K562 (cell line): Measurements from ENCODE around the gene ANAPC2. TPM values are rescaled to one million over a fixed set of nuclear protein-coding genes. Genes with fewer than 3 reads are reported as not detected.

Source experiments
- ATF7 ChIP-seq: fragments of 450-650 bp; IDR thresholded peaks from 2 replicates; pipeline ENCODE4 v1.7.1; 2014; ENCODE audit warnings: mild to moderate bottlenecking, moderate library complexity
- COPS2 ChIP-seq: fragments of 450-650 bp; conservative IDR thresholded peaks from 2 replicates; pipeline ENCODE4 v1.6.1; 2016; ENCODE audit warnings: mild to moderate bottlenecking, moderate library complexity
- CTBP1 ChIP-seq: fragments of 450-650 bp; IDR thresholded peaks from 2 replicates; pipeline ENCODE4 v1.6.1; 2016; ENCODE audit warnings: borderline replicate concordance
- EGR1 ChIP-seq: fragments of 450-650 bp; conservative IDR thresholded peaks from 2 replicates; pipeline ENCODE4 v1.6.1; 2017; ENCODE audit warnings: mild to moderate bottlenecking
- GABPA ChIP-seq: fragments of 200-800 bp; sonication (Bioruptor generic); conservative IDR thresholded peaks from 2 replicates; pipeline ENCODE4 v1.6.1; 2016; ENCODE audit warnings: low read depth, missing genetic modification characterization, missing compliant biosample characterization
- SUPT5H ChIP-seq: fragments of 450-650 bp; IDR thresholded peaks from 2 replicates; pipeline ENCODE4 v1.6.1; 2016
- TBP ChIP-seq: optimal IDR thresholded peaks from 2 replicates; pipeline ENCODE3; 2011; ENCODE audit warnings: low read depth, low read length, improper control_type of control experiment
- ZNF324 ChIP-seq: fragments of 250-450 bp; sonication (Bioruptor Pico); IDR thresholded peaks from 2 replicates; pipeline ENCODE4 v1.4.0; 2020; ENCODE audit warnings: mild to moderate bottlenecking
- polyA plus RNA-seq, 8 experiments: library from polyadenylated mRNA; depleted of rRNA in 4 of 8; stranded (reverse) in 5 of 8; unstranded in 3 of 8; fragments of >200 nt; fragmentation: Nextera tagmentation in 2 of 8; fragmentation: Illumina TruSeq in 1 of 8; extraction: Ambion mirVana in 2 of 8; extraction: Trizol in 1 of 8; gene quantifications; 2 replicates each; pipeline versions ENCODE4 v1.2.1 to v1.2.3, GENCODE V29; 2011 to 2014; ENCODE audit warnings: inconsistent platforms in 1 of 8, missing spikeins in 1 of 8
- total RNA-seq, 7 experiments: library from RNA; depleted of rRNA in 6 of 7; stranded (reverse); fragments of >200 nt in 6 of 7; fragmentation: Illumina TruSeq in 2 of 7; extraction: Trizol in 2 of 7; gene quantifications; 2 replicates each; pipeline versions ENCODE4 v1.2.1 to v1.2.3, GENCODE V29; 2011 to 2021; ENCODE audit warnings: low replicate concordance in 1 of 7
- TF ChIP-seq, protein P1 (sequence below), 3 experiments: fragments of 200-800 bp in 1 of 3; fragments of 250-450 bp in 1 of 3; fragments of 450-650 bp in 1 of 3; sonication (Bioruptor Pico) in 1 of 3; sonication (Bioruptor generic) in 1 of 3; formaldehyde crosslinking in 1 of 3; IDR thresholded peaks; 2 replicates each; pipeline versions ENCODE4 v1.6.1 to v1.8.0; 2016 to 2022; ENCODE audit warnings: mild to moderate bottlenecking in 2 of 3, missing genetic modification characterization in 2 of 3, missing compliant biosample characterization in 1 of 3, moderate library complexity in 1 of 3
- TF ChIP-seq, protein P2 (sequence below), 2 experiments: IDR thresholded peaks; 2 replicates each; pipeline ENCODE4 v1.6.1; 2011; ENCODE audit warnings: borderline replicate concordance in 1 of 2, control low read depth in 1 of 2, low read depth in 1 of 2, low read length in 1 of 2, mild to moderate bottlenecking in 1 of 2, mixed read lengths in 1 of 2, moderate library complexity in 1 of 2; ENCODE audit not compliant: insufficient read depth in 1 of 2, insufficient read length in 1 of 2, poor library complexity in 1 of 2, severe bottlenecking in 1 of 2; ENCODE audit errors: extremely low read depth in 1 of 2
- TF ChIP-seq, protein P3 (sequence below), 2 experiments: fragments of 450-650 bp in 1 of 2; sonication (generic) in 1 of 2; formaldehyde crosslinking in 1 of 2; IDR thresholded peaks; 2 replicates each; pipeline versions ENCODE4 v1.7.1 to v1.9.0; 2016 to 2022; ENCODE audit warnings: inconsistent platforms in 1 of 2, mild to moderate bottlenecking in 1 of 2, missing genetic modification reagents in 1 of 2

Gene ANAPC2
- total and polyA plus RNA-seq, 9 of the 15 experiments (the other 6 are each of a cell fraction or from before 2014, with no cell fraction given) = 0.11 to 56.5 (median 17.1) TPM; not detected in 1

DNA sequence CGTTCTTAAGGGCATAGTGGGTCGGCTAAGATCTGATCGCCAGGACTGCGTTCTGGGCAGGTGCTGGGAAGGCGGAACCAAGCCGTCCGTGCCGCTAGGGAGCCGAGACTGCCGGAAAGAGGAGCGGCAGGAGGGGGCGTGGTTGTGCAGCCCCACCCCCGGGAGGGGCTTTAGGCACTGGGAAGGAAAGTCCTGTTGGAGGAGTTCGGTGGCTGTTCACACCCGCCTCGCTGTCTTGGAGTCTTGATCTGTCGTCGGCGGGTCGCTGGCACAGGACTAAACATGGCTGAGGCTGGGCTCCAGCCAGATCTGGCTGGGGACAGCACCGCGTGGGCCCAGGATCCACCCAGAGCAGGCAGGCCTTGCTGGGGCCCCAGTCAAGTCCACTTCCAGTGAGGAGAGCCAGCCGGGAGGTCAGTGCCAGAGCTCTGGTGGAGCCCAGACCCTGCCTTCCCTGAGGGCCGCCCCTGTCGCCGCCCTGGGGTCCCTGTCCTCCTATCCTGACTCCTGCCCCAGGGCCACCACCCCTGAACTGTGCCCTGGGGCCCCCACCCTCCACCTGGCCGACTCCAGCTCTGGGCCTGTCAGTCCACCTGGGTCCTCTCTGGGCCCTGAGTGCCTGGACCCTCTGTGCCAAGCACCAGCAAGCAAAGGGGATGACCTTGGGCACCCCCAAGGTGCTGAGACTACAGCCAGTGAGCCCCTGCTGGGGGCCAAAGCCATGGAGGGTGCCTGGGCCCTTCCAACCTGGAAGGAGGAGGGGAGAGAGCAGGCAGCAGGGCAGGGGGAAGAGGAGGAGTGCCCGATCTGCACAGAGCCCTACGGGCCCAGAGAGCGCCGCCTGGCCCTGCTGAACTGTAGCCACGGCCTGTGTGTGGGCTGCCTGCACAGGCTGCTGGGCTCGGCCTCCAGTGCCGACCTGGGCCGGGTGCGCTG is 29.2 kb upstream of the ANAPC2 start (continued):
- TF ChIP-seq, protein P1, sequence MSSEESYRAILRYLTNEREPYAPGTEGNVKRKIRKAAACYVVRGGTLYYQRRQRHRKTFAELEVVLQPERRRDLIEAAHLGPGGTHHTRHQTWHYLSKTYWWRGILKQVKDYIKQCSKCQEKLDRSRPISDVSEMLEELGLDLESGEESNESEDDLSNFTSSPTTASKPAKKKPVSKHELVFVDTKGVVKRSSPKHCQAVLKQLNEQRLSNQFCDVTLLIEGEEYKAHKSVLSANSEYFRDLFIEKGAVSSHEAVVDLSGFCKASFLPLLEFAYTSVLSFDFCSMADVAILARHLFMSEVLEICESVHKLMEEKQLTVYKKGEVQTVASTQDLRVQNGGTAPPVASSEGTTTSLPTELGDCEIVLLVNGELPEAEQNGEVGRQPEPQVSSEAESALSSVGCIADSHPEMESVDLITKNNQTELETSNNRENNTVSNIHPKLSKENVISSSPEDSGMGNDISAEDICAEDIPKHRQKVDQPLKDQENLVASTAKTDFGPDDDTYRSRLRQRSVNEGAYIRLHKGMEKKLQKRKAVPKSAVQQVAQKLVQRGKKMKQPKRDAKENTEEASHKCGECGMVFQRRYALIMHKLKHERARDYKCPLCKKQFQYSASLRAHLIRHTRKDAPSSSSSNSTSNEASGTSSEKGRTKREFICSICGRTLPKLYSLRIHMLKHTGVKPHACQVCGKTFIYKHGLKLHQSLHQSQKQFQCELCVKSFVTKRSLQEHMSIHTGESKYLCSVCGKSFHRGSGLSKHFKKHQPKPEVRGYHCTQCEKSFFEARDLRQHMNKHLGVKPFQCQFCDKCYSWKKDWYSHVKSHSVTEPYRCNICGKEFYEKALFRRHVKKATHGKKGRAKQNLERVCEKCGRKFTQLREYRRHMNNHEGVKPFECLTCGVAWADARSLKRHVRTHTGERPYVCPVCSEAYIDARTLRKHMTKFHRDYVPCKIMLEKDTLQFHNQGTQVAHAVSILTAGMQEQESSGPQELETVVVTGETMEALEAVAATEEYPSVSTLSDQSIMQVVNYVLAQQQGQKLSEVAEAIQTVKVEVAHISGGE (CRISPR knock-in tag; IDR thresholded peaks at IDR 0.05) = peak; percentile 44 to 96 (median 81); a peak in 4 of 6 replicates
- TF ChIP-seq GABPA (tag) (peak; percentile 86), ZNF324 (no peak), SUPT5H (peak; percentile 62), CTBP1 (peak; percentile 58; the same call in 1 of the 2 replicates), COPS2 (no peak), EGR1 (0 out of 2 replicates have a peak, but pooled peaks have one; percentile 25), TBP (peak; percentile 60), ATF7 (peak; percentile 40; the same call in 1 of the 2 replicates)
- TF ChIP-seq, protein P2, sequence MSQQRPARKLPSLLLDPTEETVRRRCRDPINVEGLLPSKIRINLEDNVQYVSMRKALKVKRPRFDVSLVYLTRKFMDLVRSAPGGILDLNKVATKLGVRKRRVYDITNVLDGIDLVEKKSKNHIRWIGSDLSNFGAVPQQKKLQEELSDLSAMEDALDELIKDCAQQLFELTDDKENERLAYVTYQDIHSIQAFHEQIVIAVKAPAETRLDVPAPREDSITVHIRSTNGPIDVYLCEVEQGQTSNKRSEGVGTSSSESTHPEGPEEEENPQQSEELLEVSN (IDR thresholded peaks at IDR 0.05; ENCODE audit: borderline replicate concordance in 1 of 2, extremely low read depth in 1 of 2, insufficient read depth in 1 of 2, insufficient read length in 1 of 2, low read depth in 1 of 2, low read length in 1 of 2, poor library complexity in 1 of 2, severe bottlenecking in 1 of 2) = peak in 1 of 2 experiments; percentile 38
- TF ChIP-seq, protein P3, sequence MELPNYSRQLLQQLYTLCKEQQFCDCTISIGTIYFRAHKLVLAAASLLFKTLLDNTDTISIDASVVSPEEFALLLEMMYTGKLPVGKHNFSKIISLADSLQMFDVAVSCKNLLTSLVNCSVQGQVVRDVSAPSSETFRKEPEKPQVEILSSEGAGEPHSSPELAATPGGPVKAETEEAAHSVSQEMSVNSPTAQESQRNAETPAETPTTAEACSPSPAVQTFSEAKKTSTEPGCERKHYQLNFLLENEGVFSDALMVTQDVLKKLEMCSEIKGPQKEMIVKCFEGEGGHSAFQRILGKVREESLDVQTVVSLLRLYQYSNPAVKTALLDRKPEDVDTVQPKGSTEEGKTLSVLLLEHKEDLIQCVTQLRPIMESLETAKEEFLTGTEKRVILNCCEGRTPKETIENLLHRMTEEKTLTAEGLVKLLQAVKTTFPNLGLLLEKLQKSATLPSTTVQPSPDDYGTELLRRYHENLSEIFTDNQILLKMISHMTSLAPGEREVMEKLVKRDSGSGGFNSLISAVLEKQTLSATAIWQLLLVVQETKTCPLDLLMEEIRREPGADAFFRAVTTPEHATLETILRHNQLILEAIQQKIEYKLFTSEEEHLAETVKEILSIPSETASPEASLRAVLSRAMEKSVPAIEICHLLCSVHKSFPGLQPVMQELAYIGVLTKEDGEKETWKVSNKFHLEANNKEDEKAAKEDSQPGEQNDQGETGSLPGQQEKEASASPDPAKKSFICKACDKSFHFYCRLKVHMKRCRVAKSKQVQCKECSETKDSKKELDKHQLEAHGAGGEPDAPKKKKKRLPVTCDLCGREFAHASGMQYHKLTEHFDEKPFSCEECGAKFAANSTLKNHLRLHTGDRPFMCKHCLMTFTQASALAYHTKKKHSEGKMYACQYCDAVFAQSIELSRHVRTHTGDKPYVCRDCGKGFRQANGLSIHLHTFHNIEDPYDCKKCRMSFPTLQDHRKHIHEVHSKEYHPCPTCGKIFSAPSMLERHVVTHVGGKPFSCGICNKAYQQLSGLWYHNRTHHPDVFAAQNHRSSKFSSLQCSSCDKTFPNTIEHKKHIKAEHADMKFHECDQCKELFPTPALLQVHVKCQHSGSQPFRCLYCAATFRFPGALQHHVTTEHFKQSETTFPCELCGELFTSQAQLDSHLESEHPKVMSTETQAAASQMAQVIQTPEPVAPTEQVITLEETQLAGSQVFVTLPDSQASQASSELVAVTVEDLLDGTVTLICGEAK (IDR thresholded peaks at IDR 0.05) = peak; percentile 84
- TF ChIP-seq, protein P3 (CRISPR knock-in tag; IDR thresholded peaks at IDR 0.05) = no peak
